ENCODE measurements around the gene LRRC46. TPM values are rescaled to one million over a fixed set of nuclear protein-coding genes. Genes with fewer than 3 reads are reported as not detected.

Gene LRRC46
- total and polyA plus RNA-seq, 2 of the 13 experiments (the other 11 are each of a cell fraction or from before 2014, with no cell fraction given) = 0.09 TPM

GRCh38 chr17:47831003-47831933, at the start of gene LRRC46, which contains the start of gene MRPL10 (continued):
- peak; percentile 67; the same call in 1 of the 2 replicates for TF ChIP-seq SNAPC4 (CRISPR knock-in tag; IDR thresholded peaks at IDR 0.05)
- 0 out of 2 replicates have a peak, but pooled peaks have one; percentile 32 for TF ChIP-seq DZIP1 (CRISPR knock-in tag; IDR thresholded peaks at IDR 0.05)
- no peak for TF ChIP-seq ZNF512B (CRISPR knock-in tag; IDR thresholded peaks at IDR 0.05; ENCODE audit: borderline replicate concordance)
- no peak for TF ChIP-seq ZNF10 (CRISPR knock-in tag; IDR thresholded peaks at IDR 0.05; ENCODE audit: borderline replicate concordance, low read depth)
- no peak for TF ChIP-seq FOXK2 (IDR thresholded peaks at IDR 0.05)
- no peak for TF ChIP-seq CBX2 (IDR thresholded peaks at IDR 0.05; ENCODE audit: low read depth, low read length)
- TF ChIP-seq CBX2 (CRISPR knock-in tag; IDR thresholded peaks at IDR 0.05; ENCODE audit: low read depth) = no peak
- peak; percentile 94 for TF ChIP-seq ZFP91 (CRISPR knock-in tag; IDR thresholded peaks at IDR 0.05; ENCODE audit: borderline replicate concordance)
- peak; percentile 64; the same call in 1 of the 2 replicates for TF ChIP-seq FOXJ3 (CRISPR knock-in tag; IDR thresholded peaks at IDR 0.05; ENCODE audit: borderline replicate concordance)
- TF ChIP-seq ZKSCAN1 (IDR thresholded peaks at IDR 0.05; ENCODE audit: low read length) = no peak
- TF ChIP-seq SKI (IDR thresholded peaks at IDR 0.05; ENCODE audit: partially characterized antibody) = no peak
- TF ChIP-seq PHF8 (CRISPR knock-in tag; IDR thresholded peaks at IDR 0.05) = peak; percentile 95
- TF ChIP-seq ZNF670 (CRISPR knock-in tag; IDR thresholded peaks at IDR 0.05; ENCODE audit: borderline replicate concordance) = peak; percentile 91; the same call in 1 of the 2 replicates
- TF ChIP-seq SMAD3 (CRISPR knock-in tag; IDR thresholded peaks at IDR 0.05) = peak; percentile 90
- no peak for TF ChIP-seq ZNF724P (CRISPR knock-in tag; IDR thresholded peaks at IDR 0.05; ENCODE audit: borderline replicate concordance)
- 0 out of 2 replicates have a peak, but pooled peaks have one; percentile 72 for TF ChIP-seq ZNF296 (CRISPR knock-in tag; conservative IDR thresholded peaks at IDR 0.05)

All from HepG2 (cell line).